ENCODE measurements around the gene ZNF285.
"Not testable (repeated sequence)": the region's sequence is repeated elsewhere in the genome, so short reads cannot be mapped to it uniquely, and the experiment has no call there.

The ZNF285 gene

GRCh38 chr19:44401139-44402115 is at the start of gene ZNF285:
Gene ZNF285 (minus strand): TSS chr19:44401608. CDS start chr19:44397213, 4,395 bp downstream.
- DNase-seq (ENCODE audit: low read depth), result peak; percentile 86

DNA sequence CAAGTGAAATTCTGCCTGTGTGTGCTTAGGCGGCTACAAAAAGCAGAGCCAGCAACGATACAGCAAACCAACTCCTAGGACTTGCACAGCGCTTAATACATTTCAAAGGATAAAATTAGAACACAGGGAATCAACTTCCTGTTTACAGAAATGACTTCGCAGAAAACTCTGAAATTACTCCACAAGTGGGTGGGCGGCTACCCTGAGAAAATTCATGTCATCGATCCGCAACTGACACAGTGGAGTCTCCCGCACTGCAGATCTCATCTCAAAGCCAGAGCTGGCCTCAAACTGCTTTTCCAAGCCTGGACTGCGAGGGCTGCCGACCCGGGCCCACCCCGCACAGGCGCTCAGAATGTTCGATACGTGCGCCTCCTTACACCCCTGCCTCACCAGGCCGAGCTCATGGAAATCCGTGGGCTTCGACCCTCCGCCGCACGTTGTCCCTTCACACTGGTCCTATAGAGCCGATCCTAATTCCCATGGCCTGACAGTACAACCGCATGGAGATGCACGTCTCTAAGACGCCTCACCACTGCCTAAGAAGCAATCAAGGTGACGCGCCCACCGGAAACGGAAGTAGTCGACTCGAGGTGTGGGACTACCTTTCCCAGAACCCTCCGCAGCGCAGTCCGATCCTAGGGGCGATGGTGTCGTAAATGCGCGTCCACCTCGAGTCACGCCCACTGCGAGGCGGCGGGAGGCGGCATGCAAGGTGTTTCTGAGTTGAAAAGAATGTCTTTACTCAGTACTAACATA is 46.7 kb upstream of the ZNF285 start, which contains the start of gene ZNF229:
Gene ZNF229, minus strand, starts transcription at position 557 of the 759 bp plus-strand sequence. CDS start 5,625 bp downstream, outside the sequence.
- no peak for DNase-seq (ENCODE audit: low read depth)

- no peak for DNase-seq (ENCODE audit: low read depth)
Observed at GRCh38 chr19:44438441-44438840, 37.0 kb upstream of the ZNF285 start.

GRCh38 chr19:44435441-44435840 is 34.0 kb upstream of the ZNF285 start:
- no peak for DNase-seq (ENCODE audit: low read depth)

- peak; percentile 41 for DNase-seq (ENCODE audit: low read depth)
Observed at GRCh38 chr19:44430956-44431355, 29.5 kb upstream of the ZNF285 start.

DNA sequence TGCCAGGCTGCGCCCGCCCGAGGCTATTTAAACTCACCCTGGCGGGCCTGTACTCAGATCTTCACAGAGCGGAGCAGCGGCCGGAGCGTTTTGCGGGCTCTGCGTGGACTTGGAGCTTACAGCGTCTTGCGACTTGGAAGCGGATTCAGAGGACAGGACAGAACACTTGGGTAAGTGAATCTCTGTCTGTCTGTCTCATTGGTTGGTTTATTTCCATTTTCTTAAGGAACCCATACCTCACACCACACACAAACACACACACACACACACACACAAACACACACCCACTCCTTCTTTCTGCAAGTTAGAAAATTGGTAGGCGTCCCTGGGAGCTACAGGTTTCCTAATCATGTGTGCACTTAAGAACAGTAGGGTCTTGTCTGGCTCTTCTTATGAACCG is 14.1 kb upstream of the ZNF285 start:
- DNase-seq (ENCODE audit: low read depth), result not testable (repeated sequence)

DNA sequence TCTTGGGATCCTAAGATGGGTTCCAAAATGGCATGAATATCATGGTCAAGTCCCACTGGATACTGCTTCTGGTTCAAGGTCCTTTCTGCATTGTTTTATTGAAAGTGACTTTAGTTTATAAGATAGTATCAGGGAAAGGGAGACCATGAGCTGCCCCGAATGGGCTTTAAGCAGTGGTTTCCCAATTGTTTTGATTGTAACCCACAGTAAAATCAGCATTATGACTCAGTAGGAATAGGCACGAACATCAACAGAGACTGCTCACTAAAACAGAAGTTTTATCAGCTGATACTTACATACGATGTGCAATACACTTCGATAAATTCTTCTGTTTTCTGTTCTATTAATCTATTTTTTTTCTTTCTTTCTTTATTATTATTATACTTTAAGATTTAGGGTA is 12.1 kb downstream of the ZNF285 start:
- not testable (repeated sequence) for DNase-seq (ENCODE audit: low read depth)

- DNase-seq (ENCODE audit: low read depth), result no peak
Observed at GRCh38 chr19:44374789-44375188, 26.6 kb downstream of the ZNF285 start.

DNA sequence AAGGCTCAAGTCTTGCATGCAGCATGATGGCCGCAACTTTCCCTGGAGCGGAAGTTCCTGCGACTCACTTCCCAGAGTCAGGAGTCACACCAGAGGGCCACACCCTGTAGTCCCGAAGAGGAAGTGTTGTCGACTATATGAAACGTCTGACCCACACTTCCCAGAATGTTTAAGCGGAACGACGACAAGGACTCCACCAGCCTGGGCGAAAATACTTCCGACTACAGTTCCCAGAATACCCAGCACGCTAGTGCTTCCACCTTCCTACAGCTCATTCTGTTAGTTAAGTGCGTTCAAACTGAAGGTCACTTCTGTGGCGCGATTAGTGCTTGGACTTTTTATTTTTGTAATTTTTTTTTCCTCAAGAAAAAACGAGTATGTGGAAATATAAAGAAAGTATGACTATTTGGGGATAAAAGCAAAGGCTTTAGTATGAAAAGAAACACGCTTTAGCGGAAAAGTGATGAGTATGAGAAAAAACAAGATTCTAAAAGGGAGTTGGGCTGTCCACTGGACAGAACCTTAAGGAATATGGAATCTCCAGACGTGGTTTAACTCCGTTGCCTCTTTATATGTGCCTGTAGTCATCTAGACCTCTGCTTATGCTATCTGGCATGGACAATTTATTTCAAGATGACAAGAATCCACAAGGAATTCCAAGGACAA is 29.5 kb downstream of the ZNF285 start:
- DNase-seq (ENCODE audit: low read depth), result no peak

DNA sequence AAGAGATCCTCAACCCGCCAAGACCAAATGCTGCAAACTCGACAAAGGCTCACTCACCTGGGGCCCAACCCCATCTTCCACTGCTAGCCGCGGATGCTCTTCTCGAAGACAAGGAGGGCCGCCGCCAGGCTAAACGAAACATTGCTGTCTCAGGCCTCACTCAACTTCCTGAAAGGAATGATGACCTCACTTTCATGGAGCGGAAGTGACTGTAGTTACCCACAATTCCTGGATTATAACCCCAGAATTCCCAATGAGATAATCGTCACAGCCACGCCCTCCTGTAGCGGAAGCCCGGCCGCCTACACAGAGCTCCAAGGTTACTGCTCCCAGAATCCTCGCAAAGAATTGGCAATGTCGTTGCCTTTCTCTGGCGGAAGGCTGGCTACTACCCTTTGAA is 34.4 kb downstream of the ZNF285 start:
- no peak for DNase-seq (ENCODE audit: low read depth)

GRCh38 chr19:44356383-44357111 is 44.9 kb downstream of the ZNF285 start, which contains the start of gene ZNF112:
Gene ZNF112 (minus strand): TSS chr19:44356680. CDS start chr19:44340539, 16,141 bp downstream.
- peak; percentile 71 for DNase-seq (ENCODE audit: low read depth)

DNA sequence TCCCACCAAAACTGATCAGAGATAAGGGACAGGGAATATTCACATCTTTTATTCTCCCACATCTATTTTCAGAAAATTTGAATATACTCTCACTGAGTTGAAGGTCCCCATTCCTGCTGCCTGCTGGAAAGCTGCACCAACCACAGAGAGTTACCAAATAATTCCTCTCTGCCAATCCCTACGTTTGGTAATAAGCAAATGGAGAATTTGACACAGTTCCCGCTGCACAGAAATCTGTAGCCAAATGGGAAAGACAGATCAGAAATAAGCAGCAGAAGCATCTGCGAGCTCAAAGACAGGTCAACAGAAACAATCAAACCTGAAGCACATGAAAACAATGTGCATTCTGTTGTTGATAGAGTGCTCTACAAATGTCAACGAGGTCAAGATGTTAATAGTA is 54.9 kb downstream of the ZNF285 start:
- DNase-seq (ENCODE audit: low read depth), result no peak

GRCh38 chr19:44345959-44346358 is 55.4 kb downstream of the ZNF285 start:
- DNase-seq (ENCODE audit: low read depth), result no peak

- DNase-seq (ENCODE audit: low read depth), result no peak
Observed at GRCh38 chr19:44344255-44344654, 57.2 kb downstream of the ZNF285 start.

DNA sequence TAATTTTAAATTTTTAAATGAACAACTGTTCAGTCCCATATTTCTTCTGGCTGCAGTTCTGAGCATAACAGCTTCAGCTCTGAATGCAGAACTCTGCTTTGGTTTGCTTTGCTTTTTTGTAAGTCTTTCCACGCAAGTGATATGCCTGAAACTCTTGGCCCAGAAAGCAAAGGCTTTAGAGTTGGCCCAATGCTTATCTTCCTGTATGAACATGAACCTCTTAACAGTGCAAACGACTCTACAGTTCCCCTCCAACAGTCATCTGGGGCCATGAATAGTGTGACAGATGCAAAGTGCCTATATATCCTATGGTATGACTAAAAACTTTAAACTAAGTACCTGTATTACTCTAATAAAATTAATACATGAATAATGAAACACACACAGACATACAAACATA is 59.6 kb downstream of the ZNF285 start:
- no peak for DNase-seq (ENCODE audit: low read depth)

GRCh38 chr19:44334639-44335038 is 66.8 kb downstream of the ZNF285 start:
- DNase-seq (ENCODE audit: low read depth), result not testable (repeated sequence)
